Ovary (tissue), 3 donors: Measurements from ENCODE around the gene SLC1A5.

ENCODE experiments used
- POLR2A ChIP-seq: fragments of 450-650 bp; IDR thresholded peaks from one replicate; pipeline ENCODE4 v1.6.1; 2017; ENCODE audit warnings: antibody characterized with exemption, mild to moderate bottlenecking, moderate library complexity
- TF ChIP-seq, protein P1 (sequence below), 3 donors: fragments of 450-650 bp in 2 of 3; fragments of 200-600 bp in 1 of 3; IDR thresholded peaks; one replicate each; pipeline versions ENCODE4 v1.5.1 to v1.8.0; 2016 to 2022; ENCODE audit warnings: antibody characterized with exemption in 3 of 3, mild to moderate bottlenecking in 1 of 3
- donor health status: DM: no; HTN: no; CAD: no.

DNA sequence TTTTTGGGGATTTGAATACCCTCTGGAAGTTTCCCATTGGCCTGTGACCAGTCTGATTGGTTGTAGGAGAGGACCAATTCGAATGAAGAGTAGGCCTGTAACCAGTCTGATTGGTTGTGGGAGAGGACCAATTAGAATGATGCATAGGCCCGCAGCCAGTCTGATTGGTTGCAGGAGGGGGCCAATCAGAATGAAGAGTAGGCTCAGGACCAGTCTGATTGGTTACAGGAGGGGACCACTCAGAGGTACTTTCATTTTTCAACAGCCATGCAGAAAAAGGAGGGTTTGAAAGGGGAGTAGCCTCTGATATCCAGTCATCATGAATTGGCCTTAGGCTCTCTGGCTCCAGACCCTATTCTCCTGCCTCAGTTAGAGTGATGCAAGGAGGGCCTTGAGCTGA is 30.4 kb upstream of the SLC1A5 start:
- TF ChIP-seq, protein P1, sequence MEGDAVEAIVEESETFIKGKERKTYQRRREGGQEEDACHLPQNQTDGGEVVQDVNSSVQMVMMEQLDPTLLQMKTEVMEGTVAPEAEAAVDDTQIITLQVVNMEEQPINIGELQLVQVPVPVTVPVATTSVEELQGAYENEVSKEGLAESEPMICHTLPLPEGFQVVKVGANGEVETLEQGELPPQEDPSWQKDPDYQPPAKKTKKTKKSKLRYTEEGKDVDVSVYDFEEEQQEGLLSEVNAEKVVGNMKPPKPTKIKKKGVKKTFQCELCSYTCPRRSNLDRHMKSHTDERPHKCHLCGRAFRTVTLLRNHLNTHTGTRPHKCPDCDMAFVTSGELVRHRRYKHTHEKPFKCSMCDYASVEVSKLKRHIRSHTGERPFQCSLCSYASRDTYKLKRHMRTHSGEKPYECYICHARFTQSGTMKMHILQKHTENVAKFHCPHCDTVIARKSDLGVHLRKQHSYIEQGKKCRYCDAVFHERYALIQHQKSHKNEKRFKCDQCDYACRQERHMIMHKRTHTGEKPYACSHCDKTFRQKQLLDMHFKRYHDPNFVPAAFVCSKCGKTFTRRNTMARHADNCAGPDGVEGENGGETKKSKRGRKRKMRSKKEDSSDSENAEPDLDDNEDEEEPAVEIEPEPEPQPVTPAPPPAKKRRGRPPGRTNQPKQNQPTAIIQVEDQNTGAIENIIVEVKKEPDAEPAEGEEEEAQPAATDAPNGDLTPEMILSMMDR (IDR thresholded peaks at IDR 0.05), result no peak
- no peak for TF ChIP-seq POLR2A
